NT2/D1 (cell line): ENCODE results near the gene PEX10.
"Not testable (repeated sequence)": the region's sequence is repeated elsewhere in the genome, so short reads cannot be mapped to it uniquely, and the experiment has no call there.

Source experiments
- DNase-seq: peaks from one replicate; pipeline ENCODE4 v3.0.0-alpha.2; 2011; ENCODE audit warnings: low read depth, low spot score
- H3K27me3 ChIP-seq: 2 replicates; pipeline ENCODE4 v1.6.0; 2011; ENCODE audit warnings: mild to moderate bottlenecking; ENCODE audit not compliant: insufficient read length, insufficient read depth
- H3K36me3 ChIP-seq: 2 replicates; pipeline ENCODE4 v1.6.1; 2011; ENCODE audit warnings: mild to moderate bottlenecking, low read length, mixed read lengths; ENCODE audit not compliant: insufficient read depth, insufficient read length
- H3K4me1 ChIP-seq: 2 replicates; pipeline ENCODE4 v1.5.1; 2011; ENCODE audit not compliant: insufficient read depth, insufficient read length
- H3K4me3 ChIP-seq: 2 replicates; pipeline ENCODE4 v1.5.1; 2011; ENCODE audit warnings: low read depth; ENCODE audit not compliant: insufficient read length
- H3K9ac ChIP-seq: 2 replicates; pipeline ENCODE4 v1.6.0; 2011; ENCODE audit warnings: low read depth; ENCODE audit not compliant: insufficient read length
- H3K9me3 ChIP-seq: 2 replicates; pipeline ENCODE4 v1.5.1; 2011; ENCODE audit warnings: mild to moderate bottlenecking, low read length; ENCODE audit not compliant: insufficient read depth
- SUZ12 ChIP-seq: IDR thresholded peaks from 2 replicates; pipeline ENCODE4 v1.6.1; 2011; ENCODE audit not compliant: insufficient read length, insufficient read depth; ENCODE audit errors: extremely low read depth
- YY1 ChIP-seq: IDR thresholded peaks from 2 replicates; pipeline ENCODE4 v1.6.1; 2011; ENCODE audit not compliant: insufficient read length, insufficient read depth
- ZNF274 ChIP-seq: IDR thresholded peaks from 2 replicates; pipeline ENCODE4 v1.6.1; 2011; ENCODE audit warnings: mild to moderate bottlenecking, low read depth, low read length

PEX10 gene

GRCh38 chr1:2443277-2444137 is 31.1 kb upstream of the PEX10 start:
- Histone ChIP-seq H3K9ac (no peak overlapping the region), H3K27me3 (peaks cover 43% of the 10 kb centered on the region), H3K4me3 (peak overlapping the region; percentile 4), H3K36me3 (no peaks in the 10 kb centered on the region), H3K4me1 (peaks cover 22% of the 10 kb centered on the region), H3K9me3 (no peaks in the 10 kb centered on the region)
- DNase-seq: no peak
- TF ChIP-seq YY1: no peak
- no peak for TF ChIP-seq ZNF274
- TF ChIP-seq SUZ12: no peak

- Histone ChIP-seq H3K4me3 (no peak overlapping the region), H3K9ac (no peak overlapping the region), H3K27me3 (peaks cover 43% of the 10 kb centered on the region), H3K36me3 (no peaks in the 10 kb centered on the region), H3K9me3 (no peaks in the 10 kb centered on the region), H3K4me1 (peaks cover 15% of the 10 kb centered on the region)
- TF ChIP-seq ZNF274: no peak
- TF ChIP-seq SUZ12: no peak
- no peak for TF ChIP-seq YY1
- DNase-seq: no peak
These were observed 30.3 kb upstream of the PEX10 start for GRCh38 chr1:2442661-2443060.

GRCh38 chr1:2441746-2442145 is 29.4 kb upstream of the PEX10 start:
- H3K9me3 ChIP-seq: no peaks in the 10 kb centered on the region
- no peaks in the 10 kb centered on the region for H3K36me3 ChIP-seq
- H3K9ac ChIP-seq: no peak overlapping the region
- TF ChIP-seq SUZ12: no peak
- no peak for TF ChIP-seq ZNF274
- TF ChIP-seq YY1: no peak
- no peak for DNase-seq
- H3K4me1 ChIP-seq: peaks cover 9% of the 10 kb centered on the region
- peaks cover 43% of the 10 kb centered on the region for H3K27me3 ChIP-seq
- no peak overlapping the region for H3K4me3 ChIP-seq

GRCh38 chr1:2440346-2440745 is 28.0 kb upstream of the PEX10 start:
- H3K27me3 ChIP-seq: peaks cover 36% of the 10 kb centered on the region
- not testable (repeated sequence) for H3K36me3 ChIP-seq, H3K4me1 ChIP-seq, H3K9ac ChIP-seq, H3K9me3 ChIP-seq, DNase-seq, H3K4me3 ChIP-seq

GRCh38 chr1:2439369-2439768 is 27.0 kb upstream of the PEX10 start:
- Histone ChIP-seq H3K9ac (no peak overlapping the region), H3K27me3 (peaks cover 26% of the 10 kb centered on the region), H3K4me1 (peaks cover 3% of the 10 kb centered on the region), H3K4me3 (no peak overlapping the region), H3K9me3 (no peaks in the 10 kb centered on the region), H3K36me3 (no peaks in the 10 kb centered on the region)
- DNase-seq: no peak
- TF ChIP-seq ZNF274: no peak
- no peak for TF ChIP-seq SUZ12
- no peak for TF ChIP-seq YY1

- TF ChIP-seq YY1 (no peak), ZNF274 (no peak), SUZ12 (no peak)
- Histone ChIP-seq H3K27me3 (peaks cover 19% of the 10 kb centered on the region), H3K36me3 (no peaks in the 10 kb centered on the region), H3K4me1 (peaks cover 3% of the 10 kb centered on the region), H3K4me3 (no peak overlapping the region), H3K9ac (no peak overlapping the region), H3K9me3 (no peaks in the 10 kb centered on the region)
- DNase-seq: no peak
These were observed 26.3 kb upstream of the PEX10 start for GRCh38 chr1:2438641-2439040.

- Histone ChIP-seq H3K9ac (no peak overlapping the region), H3K9me3 (no peaks in the 10 kb centered on the region), H3K36me3 (no peaks in the 10 kb centered on the region), H3K27me3 (peaks cover 16% of the 10 kb centered on the region), H3K4me1 (peaks cover 3% of the 10 kb centered on the region), H3K4me3 (no peak overlapping the region)
- no peak for DNase-seq
- no peak for TF ChIP-seq SUZ12
- TF ChIP-seq ZNF274: no peak
- TF ChIP-seq YY1: no peak
These were observed 25.7 kb upstream of the PEX10 start for GRCh38 chr1:2438038-2438437.
